IMR-90 (cell line): ENCODE data around the gene SDCCAG8. TPM values are rescaled to one million over a fixed set of nuclear protein-coding genes. Genes with fewer than 3 reads are reported as not detected.

Source experiments
- ATAC-seq: fragments of 200-7000 bp; cut with Tn5 transposase; 2 replicates; pipeline ENCODE4 v1.9.1; 2020; ENCODE audit warnings: low read depth, mild to moderate bottlenecking, moderate library complexity
- BruUV-seq: library from RNA; stranded (reverse); fragments of 400-500 nt; replicated peaks from 2 replicates; lab custom pipeline; 2021; lab: Mats Ljungman, UMichigan
- CTCF ChIA-PET: fragments of 300-600 bp; formaldehyde crosslinking; extraction: SDS; loops from one replicate; lab custom pipeline; 2021; ENCODE audit warnings: antibody characterized with exemption; lab: Yijun Ruan, JAX
- POLR2A ChIA-PET: fragments of 300-600 bp; sonication (Branson Sonifier 250); formaldehyde crosslinking; loops from one replicate; lab custom pipeline; 2022; ENCODE audit warnings: antibody characterized with exemption; ENCODE audit not compliant: unreplicated experiment; lab: Charles Lee
- DNase-seq: peaks from one replicate; pipeline ENCODE4 v3.0.0; 2013
- H2AFZ ChIP-seq: replicated peaks from 2 replicates; pipeline ENCODE3; 2013; ENCODE audit warnings: low read length, mild to moderate bottlenecking; ENCODE audit not compliant: poor library complexity
- H2AK5ac ChIP-seq: 2 replicates; pipeline ENCODE4 v1.6.1; 2013; ENCODE audit warnings: low read depth, low read length, inconsistent platforms
- H2AK9ac ChIP-seq: replicated peaks from 2 replicates; pipeline ENCODE3; 2013; ENCODE audit warnings: mild to moderate bottlenecking, low read depth, low read length, moderate library complexity; ENCODE audit not compliant: poor library complexity
- H2BK120ac ChIP-seq: 2 replicates; pipeline ENCODE4 v1.6.1; 2013; ENCODE audit warnings: low read depth, low read length, inconsistent platforms
- H2BK15ac ChIP-seq: 3 replicates; pipeline ENCODE4 v1.6.1; 2013; ENCODE audit warnings: low read depth, low read length, inconsistent platforms
- H2BK20ac ChIP-seq: 2 replicates; pipeline ENCODE4 v1.6.1; 2013; ENCODE audit warnings: low read depth, mild to moderate bottlenecking, inconsistent platforms, low read length, moderate library complexity
- H2BK5ac ChIP-seq: 2 replicates; pipeline ENCODE4 v1.6.1; 2013; ENCODE audit warnings: mild to moderate bottlenecking, low read depth, low read length, inconsistent platforms; ENCODE audit not compliant: poor library complexity, severe bottlenecking
- H3K14ac ChIP-seq: replicated peaks from 2 replicates; pipeline ENCODE4 v1.6.1; 2013; ENCODE audit warnings: low read depth, low read length, inconsistent platforms
- H3K18ac ChIP-seq: 2 replicates; pipeline ENCODE4 v1.6.1; 2013; ENCODE audit warnings: low read depth, low read length, control low read depth
- H3K23ac ChIP-seq: 2 replicates; pipeline ENCODE4 v1.6.1; 2013; ENCODE audit warnings: low read depth, low read length, inconsistent platforms
- H3K27ac ChIP-seq: 2 replicates; pipeline ENCODE4 v1.5.1; 2013; ENCODE audit warnings: mild to moderate bottlenecking, control low read depth, low read length; ENCODE audit not compliant: insufficient read depth
- H3K27me3 ChIP-seq: 2 replicates; pipeline ENCODE4 v1.6.1; 2013; ENCODE audit warnings: low read length; ENCODE audit not compliant: control insufficient read depth, insufficient read depth
- H3K36me3 ChIP-seq: 2 replicates; pipeline ENCODE4 v1.6.1; 2013; ENCODE audit warnings: low read length, mixed read lengths; ENCODE audit not compliant: control insufficient read depth, insufficient read depth
- H3K4ac ChIP-seq: 2 replicates; pipeline ENCODE4 v1.6.1; 2013; ENCODE audit warnings: low read depth, low read length, inconsistent platforms
- H3K4me1 ChIP-seq: 2 replicates; pipeline ENCODE4 v1.6.1; 2013; ENCODE audit warnings: low read length, mixed read lengths; ENCODE audit not compliant: control insufficient read depth, insufficient read depth
- H3K4me2 ChIP-seq: 2 replicates; pipeline ENCODE4 v1.6.1; 2013; ENCODE audit warnings: low read depth, mild to moderate bottlenecking, control low read depth, low read length, moderate library complexity
- H3K4me3 ChIP-seq: 2 replicates; pipeline ENCODE4 v1.5.1; 2013; ENCODE audit warnings: low read depth, mild to moderate bottlenecking, control low read depth, low read length, moderate library complexity; ENCODE audit not compliant: insufficient read depth
- H3K56ac ChIP-seq: 2 replicates; pipeline ENCODE4 v1.6.1; 2013; ENCODE audit warnings: low read length, inconsistent platforms; ENCODE audit not compliant: insufficient read depth; ENCODE audit errors: extremely low read depth
- H3K79me1 ChIP-seq, 2 experiments: 2 replicates each; pipeline ENCODE4 v1.6.1; 2013; ENCODE audit warnings: low read length in 2 of 2, inconsistent platforms in 1 of 2, low read depth in 1 of 2
- H3K9ac ChIP-seq: 2 replicates; pipeline ENCODE4 v1.6.1; 2013; ENCODE audit warnings: low read depth, low read length, control low read depth
- H3K9me1 ChIP-seq: 2 replicates; pipeline ENCODE4 v1.6.1; 2013; ENCODE audit warnings: low read length, inconsistent platforms; ENCODE audit not compliant: insufficient read depth
- H3K9me3 ChIP-seq: 2 replicates; pipeline ENCODE4 v1.6.1; 2013; ENCODE audit warnings: low read length; ENCODE audit not compliant: control insufficient read depth, insufficient read depth
- H4K20me1 ChIP-seq: 2 replicates; pipeline ENCODE4 v1.6.1; 2013; ENCODE audit warnings: low read length, inconsistent platforms; ENCODE audit not compliant: insufficient read depth
- H4K5ac ChIP-seq: 2 replicates; pipeline ENCODE4 v1.6.1; 2013; ENCODE audit warnings: mild to moderate bottlenecking, low read depth, low read length, control low read depth
- H4K8ac ChIP-seq, 2 experiments: 2 replicates each; pipeline ENCODE4 v1.6.1; 2013; ENCODE audit warnings: low read depth in 2 of 2, low read length in 2 of 2, control low read depth in 1 of 2, inconsistent platforms in 1 of 2
- H4K91ac ChIP-seq: 2 replicates; pipeline ENCODE4 v1.6.1; 2013; ENCODE audit warnings: low read depth, low read length, inconsistent platforms; ENCODE audit not compliant: insufficient read depth
- CEBPB ChIP-seq: IDR thresholded peaks from 2 replicates; pipeline ENCODE4 v1.6.1; 2012; ENCODE audit warnings: low read depth, low read length, improper control_type of control experiment
- CTCF ChIP-seq: conservative IDR thresholded peaks from 2 replicates; pipeline ENCODE4 v1.5.1; 2012; ENCODE audit warnings: mild to moderate bottlenecking, low read depth, low read length, improper control_type of control experiment
- MAZ ChIP-seq: IDR thresholded peaks from 2 replicates; pipeline ENCODE4 v1.6.1; 2012; ENCODE audit warnings: low read depth, mild to moderate bottlenecking, low read length, improper control_type of control experiment, moderate library complexity, borderline replicate concordance
- POLR2A ChIP-seq: IDR thresholded peaks from 2 replicates; pipeline ENCODE4 v1.6.1; 2012; ENCODE audit warnings: mild to moderate bottlenecking, low read depth, low read length
- RAD21 ChIP-seq: IDR thresholded peaks from 2 replicates; pipeline ENCODE4 v1.6.1; 2012; ENCODE audit warnings: low read length, improper control_type of control experiment
- SMC3 ChIP-seq: fragments of 150-350 bp; IDR thresholded peaks from 2 replicates; pipeline ENCODE4 v1.6.1; 2016; ENCODE audit warnings: low read depth, mild to moderate bottlenecking, antibody characterized with exemption, low read length, moderate library complexity
- WGBS, 2 experiments: methylation state at CpG; one replicate each; pipeline versions ENCODE4 v1.1.5 to v1.1.7; 2013; ENCODE audit warnings: missing lambda C conversion rate in 2 of 2; ENCODE audit not compliant: insufficient read length in 1 of 2; ENCODE audit errors: extremely low coverage in 2 of 2; 5-methylcytosine and 5-hydroxymethylcytosine counted together
- dilution Hi-C: fragments of 300-500 bp; cut with HindIII; formaldehyde crosslinking; loops from one replicate; pipeline ENCODE4 v1.14.3; 2018; ENCODE audit warnings: low sequenced_read_pairs; ENCODE audit not compliant: unreplicated experiment
- in situ Hi-C: fragments of 300-500 bp; cut with MboI; formaldehyde crosslinking; loops from 3 replicates; pipeline ENCODE4 v1.14.3; 2019; ENCODE audit warnings: low sequenced_read_pairs, inconsistent platforms, mixed read lengths
- intact Hi-C: fragments of 100-400 bp; cut with micrococcal nuclease; formaldehyde crosslinking; loops from 2 replicates; pipeline ENCODE4 v1.10.0; 2022
- polyA plus RNA-seq, 3 experiments: library from polyadenylated mRNA; depleted of rRNA; stranded (reverse); fragments of >200 nt; gene quantifications; 2 replicates each; pipeline ENCODE4 v1.2.3, GENCODE V29; 2012; ENCODE audit warnings: low replicate concordance in 1 of 3
- total RNA-seq: library from RNA; depleted of rRNA; stranded (reverse); fragments of >200 nt; gene quantifications from 2 replicates; pipeline ENCODE4 v1.2.3, GENCODE V29; 2012

SDCCAG8 gene
- total and polyA plus RNA-seq, 2 of the 4 experiments (the other 2 are of a cell fraction), result 25.2 to 46.8 TPM

- Histone ChIP-seq H3K4me3 (no peak overlapping the region), H2AK5ac (no peak overlapping the region), H4K5ac (no peak overlapping the region), H3K4ac (no peak overlapping the region), H3K4me2 (peak overlapping the region; percentile 56; the same call in 1 of the 2 replicates), H2BK15ac (no peak overlapping the region), H3K18ac (no peak overlapping the region; the same call in 1 of the 2 replicates), H3K27me3 (no peaks in the 10 kb centered on the region), H3K36me3 (0 out of 2 replicates have a peak, but pooled peaks cover 3% of the 10 kb centered on the region), H2AK9ac (no peak overlapping the region), H2BK20ac (peak overlapping the region; percentile 48; the same call in 1 of the 2 replicates), H3K27ac (no peak overlapping the region), H3K14ac (no peak overlapping the region), H3K4me1 (peaks cover 4% of the 10 kb centered on the region; the same call in 1 of the 2 replicates), H2AFZ (no peak overlapping the region), H4K8ac (no peak overlapping the region), H3K56ac (no peak overlapping the region), H3K79me1 (peaks cover 0 to 2% of the 10 kb centered on the region in 2 experiments; a peak in 1 of 4 replicates), H3K23ac (no peak overlapping the region), H4K20me1 (no peaks in the 10 kb centered on the region), H2BK120ac (no peak overlapping the region; the same call in 1 of the 2 replicates), H3K9me3 (no peaks in the 10 kb centered on the region), H3K9ac (no peak overlapping the region), H4K91ac (no peak overlapping the region), H2BK5ac (peak overlapping the region; percentile 42), H3K9me1 (peaks cover 5% of the 10 kb centered on the region; the same call in 1 of the 2 replicates)
- intact Hi-C loops (loop anchor here (1.0 to 10.0 kb wide), 7 partner anchors 73 to 1791 kb away; partner anchors contain the start of gene KMO), dilution Hi-C loops (no loop called here), in situ Hi-C loops (loop anchor here (10.0 kb wide), 2 partner anchors 1311 to 1431 kb away; no protein-coding TSS in a partner anchor)
- WGBS, 2 experiments, result no CpG with 5 or more reads among the region's 1 CpG
- DNase-seq (peak; percentile 82), ATAC-seq (peak; percentile 88)
- ChIA-PET POLR2A (no interaction called here), CTCF (no interaction called here)
- TF ChIP-seq RAD21 (peak; percentile 95), CEBPB (peak; percentile 41; the same call in 1 of the 2 replicates), MAZ (no peak), POLR2A (no peak), SMC3 (peak; percentile 84), CTCF (peak; percentile 90)
- no TSS peak for BruUV-seq
These were observed 69.6 kb downstream of the SDCCAG8 start for GRCh38 chr1:243325305-243325890.
